DND-41 (cell line): Measurements from ENCODE around the gene TMEM163.

Source experiments
- ATAC-seq: fragments of 200-7000 bp; cut with Tn5 transposase; 3 replicates; pipeline ENCODE4 v1.9.1; 2021; ENCODE audit warnings: low read depth; ENCODE audit not compliant: insufficient read depth
- DNase-seq: peaks from one replicate; pipeline ENCODE4 v3.0.0-alpha.2; 2020
- H2AFZ ChIP-seq: 2 replicates; pipeline ENCODE4 v1.6.0; 2012; ENCODE audit warnings: low read depth, low read length
- H3K27ac ChIP-seq: 2 replicates; pipeline ENCODE4 v1.5.1; 2012; ENCODE audit warnings: low read length, inconsistent platforms
- H3K27me3 ChIP-seq: fragments of 200-600 bp; sonication (generic); 2 replicates; pipeline ENCODE4 v1.6.0; 2012; ENCODE audit warnings: low read length, mild to moderate bottlenecking, inconsistent platforms; ENCODE audit not compliant: insufficient read depth, poor library complexity
- H3K36me3 ChIP-seq: 2 replicates; pipeline ENCODE4 v1.5.1; 2012; ENCODE audit warnings: low read length, inconsistent platforms; ENCODE audit not compliant: insufficient read depth
- H3K4me1 ChIP-seq: 2 replicates; pipeline ENCODE4 v1.5.1; 2012; ENCODE audit warnings: mild to moderate bottlenecking, low read length; ENCODE audit not compliant: insufficient read depth
- H3K4me2 ChIP-seq: 2 replicates; pipeline ENCODE4 v1.6.0; 2012; ENCODE audit warnings: mild to moderate bottlenecking, moderate library complexity, low read length, inconsistent platforms; ENCODE audit not compliant: insufficient read depth
- H3K4me3 ChIP-seq, 2 experiments: fragments of 200-600 bp in 1 of 2; shearing (Covaris generic) in 1 of 2; 2 replicates each; pipeline ENCODE4 v1.5.1; 2012 to 2016; ENCODE audit warnings: inconsistent platforms in 2 of 2, low read length in 2 of 2, mild to moderate bottlenecking in 2 of 2, low read depth in 1 of 2, moderate library complexity in 1 of 2
- H3K79me2 ChIP-seq: 2 replicates; pipeline ENCODE4 v1.6.0; 2012; ENCODE audit warnings: low read length, inconsistent platforms; ENCODE audit not compliant: insufficient read depth
- H3K9ac ChIP-seq: 2 replicates; pipeline ENCODE4 v1.6.0; 2012; ENCODE audit warnings: low read depth, mild to moderate bottlenecking, inconsistent platforms, low read length, moderate library complexity
- H3K9me3 ChIP-seq: 2 replicates; pipeline ENCODE4 v1.5.1; 2012; ENCODE audit warnings: low read length, moderate library complexity, mild to moderate bottlenecking, inconsistent platforms; ENCODE audit not compliant: insufficient read depth, severe bottlenecking
- H4K20me1 ChIP-seq: 2 replicates; pipeline ENCODE4 v1.6.0; 2012; ENCODE audit warnings: low read length; ENCODE audit not compliant: insufficient read depth
- CTCF ChIP-seq: IDR thresholded peaks from 2 replicates; pipeline ENCODE4 v1.5.1; 2012; ENCODE audit warnings: borderline replicate concordance, low read length, moderate library complexity, mild to moderate bottlenecking; ENCODE audit not compliant: poor library complexity, severe bottlenecking; ENCODE audit errors: extremely low read depth
- EZH2 ChIP-seq: IDR thresholded peaks from 3 replicates; pipeline ENCODE4 v1.6.1; 2012; ENCODE audit warnings: borderline replicate concordance, low read depth, mild to moderate bottlenecking, moderate library complexity, low read length, inconsistent platforms; ENCODE audit not compliant: severe bottlenecking

The TMEM163 gene

GRCh38 chr2:134609924-134610513, 108.8 kb downstream of the TMEM163 start:
- Histone ChIP-seq H3K4me2 (no peak overlapping the region), H3K4me1 (no peaks in the 10 kb centered on the region), H3K27ac (no peak overlapping the region), H3K27me3 (no peaks in the 10 kb centered on the region), H3K79me2 (no peaks in the 10 kb centered on the region), H2AFZ (no peak overlapping the region), H4K20me1 (no peaks in the 10 kb centered on the region), H3K4me3 (no peak overlapping the region), H3K9ac (no peak overlapping the region), H3K36me3 (no peaks in the 10 kb centered on the region), H3K9me3 (no peaks in the 10 kb centered on the region)
- TF ChIP-seq EZH2 (no peak), CTCF (no peak)
- ATAC-seq (no peak), DNase-seq (no peak)

GRCh38 chr2:134603966-134604365, 114.8 kb downstream of the TMEM163 start:
- ATAC-seq (no peak), DNase-seq (no peak)
- H4K20me1 ChIP-seq = no peaks in the 10 kb centered on the region
- H3K27ac ChIP-seq = no peak overlapping the region
- no peaks in the 10 kb centered on the region for H3K36me3 ChIP-seq
- H2AFZ ChIP-seq = no peak overlapping the region
- no peak overlapping the region for H3K4me3 ChIP-seq
- H3K9ac ChIP-seq = no peak overlapping the region
- no peaks in the 10 kb centered on the region for H3K4me1 ChIP-seq
- no peaks in the 10 kb centered on the region for H3K27me3 ChIP-seq
- no peaks in the 10 kb centered on the region for H3K79me2 ChIP-seq
- H3K9me3 ChIP-seq = no peaks in the 10 kb centered on the region
- H3K4me2 ChIP-seq = no peak overlapping the region
- TF ChIP-seq EZH2 = no peak
- no peak for TF ChIP-seq CTCF

- H3K9me3 ChIP-seq = no peaks in the 10 kb centered on the region
- no peak overlapping the region for H3K9ac ChIP-seq
- no peaks in the 10 kb centered on the region for H3K79me2 ChIP-seq
- no peak for TF ChIP-seq CTCF
- TF ChIP-seq EZH2 = no peak
- no peaks in the 10 kb centered on the region for H3K4me1 ChIP-seq
- no peak for ATAC-seq
- H4K20me1 ChIP-seq = no peaks in the 10 kb centered on the region
- no peaks in the 10 kb centered on the region for H3K27me3 ChIP-seq
- H3K4me3 ChIP-seq = no peak overlapping the region
- no peak overlapping the region for H3K4me2 ChIP-seq
- no peak overlapping the region for H2AFZ ChIP-seq
- DNase-seq = no peak
- H3K36me3 ChIP-seq = no peaks in the 10 kb centered on the region
- no peak overlapping the region for H3K27ac ChIP-seq
These were observed 116.1 kb downstream of the TMEM163 start for GRCh38 chr2:134602666-134603065.

- H3K9me3 ChIP-seq = no peaks in the 10 kb centered on the region
- no peaks in the 10 kb centered on the region for H3K4me1 ChIP-seq
- no peaks in the 10 kb centered on the region for H3K79me2 ChIP-seq
- TF ChIP-seq CTCF (no peak), EZH2 (no peak)
- no peak overlapping the region for H3K4me2 ChIP-seq
- H2AFZ ChIP-seq = no peak overlapping the region
- no peak overlapping the region for H3K4me3 ChIP-seq
- H3K9ac ChIP-seq = no peak overlapping the region
- ATAC-seq = no peak
- H3K36me3 ChIP-seq = no peaks in the 10 kb centered on the region
- no peaks in the 10 kb centered on the region for H4K20me1 ChIP-seq
- H3K27me3 ChIP-seq = no peaks in the 10 kb centered on the region
- H3K27ac ChIP-seq = no peak overlapping the region
- DNase-seq = no peak
These were observed 117.5 kb downstream of the TMEM163 start for GRCh38 chr2:134601264-134601663.
